ENCODE data around the gene SHLD1.

The SHLD1 gene

GRCh38 chr20:5893052-5893451 lies 142.9 kb downstream of the SHLD1 start:
- DNase-seq (ENCODE audit: low spot score), result no peak

GRCh38 chr20:5893621-5894020 lies 143.4 kb downstream of the SHLD1 start:
- DNase-seq (ENCODE audit: low spot score), result no peak

- no peak for DNase-seq (ENCODE audit: low spot score)
Measured at GRCh38 chr20:5895626-5896025, 145.4 kb downstream of the SHLD1 start.

- no peak for DNase-seq (ENCODE audit: low spot score)
Measured at GRCh38 chr20:5899444-5899843, 149.2 kb downstream of the SHLD1 start.

GRCh38 chr20:5900908-5901307 lies 150.7 kb downstream of the SHLD1 start:
- no peak for DNase-seq (ENCODE audit: low spot score)

- no peak for DNase-seq (ENCODE audit: low spot score)
Measured at GRCh38 chr20:5908981-5909380, 158.8 kb downstream of the SHLD1 start.

- DNase-seq (ENCODE audit: low spot score), result no peak
Measured at GRCh38 chr20:5910186-5910585, 160.0 kb downstream of the SHLD1 start.

GRCh38 chr20:5913166-5913565 lies 163.0 kb downstream of the SHLD1 start:
- no peak for DNase-seq (ENCODE audit: low spot score)

Data from SW480 (cell line).